ENCODE measurements around the gene TRAM2. TPM values are rescaled to one million over a fixed set of nuclear protein-coding genes. Genes with fewer than 3 reads are reported as not detected.

The TRAM2 gene
- total and polyA plus RNA-seq, 10 of the 15 experiments (the other 5 are each of a cell fraction or from before 2014, with no cell fraction given): 2.5 to 15.0 (median 11.0) TPM

- 69% methylated on average over 13 of the region's 13 CpGs for WGBS (ENCODE audit: insufficient coverage, insufficient replicate concordance, low lambda C conversion rate, missing lambda C conversion rate)
- H3K9ac ChIP-seq (ENCODE audit: control insufficient read depth, insufficient read depth, low read length): no peak overlapping the region
These were observed 25.2 kb downstream of the TRAM2 start for GRCh38 chr6:52551483-52552277.

DNA sequence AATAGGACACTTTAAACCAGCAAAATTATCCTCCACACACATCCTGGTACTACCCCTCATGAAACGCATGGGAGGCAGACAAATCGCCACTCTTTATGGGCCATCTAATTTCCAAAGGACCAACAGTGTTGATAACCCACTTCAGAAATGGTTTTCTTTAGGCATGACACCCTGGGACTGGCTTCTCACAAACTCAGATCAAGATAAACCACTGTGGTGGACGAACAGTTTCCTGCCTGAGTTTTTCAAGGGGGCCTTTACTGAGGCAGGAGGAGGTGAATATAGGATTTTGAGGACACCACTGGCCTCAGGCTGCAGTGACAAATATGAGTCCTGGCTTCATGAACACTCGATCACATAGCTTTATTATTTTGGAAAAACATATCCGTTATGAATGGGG lies 26.0 kb downstream of the TRAM2 start:
- no peaks in the 10 kb centered on the region for H3K9me3 ChIP-seq (replicated peaks; ENCODE audit: control insufficient read depth, insufficient read depth, low read length)
- RAD21 ChIA-PET (ENCODE audit: unreplicated experiment): no interaction called here
- SMC1A ChIA-PET (ENCODE audit: uncharacterized antibody, unreplicated experiment): no interaction called here
- H3K79me2 ChIP-seq (ENCODE audit: control insufficient read depth, insufficient read depth, low read length): peaks cover 23% of the 10 kb centered on the region
- ATAC-seq: no peak
- in situ Hi-C loops (cut with MboI): no loop called here
- H3K4me3 ChIP-seq: no peak overlapping the region
- no peak overlapping the region for H3K27ac ChIP-seq (ENCODE audit: control insufficient read depth, insufficient read depth)
- POLR2A ChIA-PET: no interaction called here
- no peak overlapping the region for H3K9ac ChIP-seq (ENCODE audit: control insufficient read depth, insufficient read depth, low read length)
- no peaks in the 10 kb centered on the region for H3K27me3 ChIP-seq (replicated peaks in 1 of 2; ENCODE audit: control insufficient read depth in 2 of 2, insufficient read depth in 2 of 2, low read length in 1 of 2)
- no peak overlapping the region for H2AFZ ChIP-seq (ENCODE audit: control insufficient read depth, low read depth, low read length)
- 89% methylated on average over 5 of the region's 5 CpGs for WGBS (ENCODE audit: insufficient coverage, insufficient replicate concordance, low lambda C conversion rate, missing lambda C conversion rate)
- H3K36me3 ChIP-seq (ENCODE audit: control insufficient read depth in 2 of 2, insufficient read depth in 2 of 2, low read length in 1 of 2): no peaks in the 10 kb centered on the region; a peak in 1 of 4 replicates
- CTCF ChIA-PET: no interaction called here
- intact Hi-C loops (cut with micrococcal nuclease; ENCODE audit: unreplicated experiment): no loop called here
- H3K4me1 ChIP-seq (ENCODE audit: control insufficient read depth, insufficient read depth, low read length): peaks cover 37% of the 10 kb centered on the region
- H4K20me1 ChIP-seq (ENCODE audit: control insufficient read depth, insufficient read depth): no peaks in the 10 kb centered on the region
- H3K4me2 ChIP-seq (ENCODE audit: control insufficient read depth, insufficient read depth): no peak overlapping the region
- no TSS peak for BruUV-seq (replicated peaks)
- no peak for DNase-seq (ENCODE audit: low read depth, low spot score)
- TF ChIP-seq, protein P1, sequence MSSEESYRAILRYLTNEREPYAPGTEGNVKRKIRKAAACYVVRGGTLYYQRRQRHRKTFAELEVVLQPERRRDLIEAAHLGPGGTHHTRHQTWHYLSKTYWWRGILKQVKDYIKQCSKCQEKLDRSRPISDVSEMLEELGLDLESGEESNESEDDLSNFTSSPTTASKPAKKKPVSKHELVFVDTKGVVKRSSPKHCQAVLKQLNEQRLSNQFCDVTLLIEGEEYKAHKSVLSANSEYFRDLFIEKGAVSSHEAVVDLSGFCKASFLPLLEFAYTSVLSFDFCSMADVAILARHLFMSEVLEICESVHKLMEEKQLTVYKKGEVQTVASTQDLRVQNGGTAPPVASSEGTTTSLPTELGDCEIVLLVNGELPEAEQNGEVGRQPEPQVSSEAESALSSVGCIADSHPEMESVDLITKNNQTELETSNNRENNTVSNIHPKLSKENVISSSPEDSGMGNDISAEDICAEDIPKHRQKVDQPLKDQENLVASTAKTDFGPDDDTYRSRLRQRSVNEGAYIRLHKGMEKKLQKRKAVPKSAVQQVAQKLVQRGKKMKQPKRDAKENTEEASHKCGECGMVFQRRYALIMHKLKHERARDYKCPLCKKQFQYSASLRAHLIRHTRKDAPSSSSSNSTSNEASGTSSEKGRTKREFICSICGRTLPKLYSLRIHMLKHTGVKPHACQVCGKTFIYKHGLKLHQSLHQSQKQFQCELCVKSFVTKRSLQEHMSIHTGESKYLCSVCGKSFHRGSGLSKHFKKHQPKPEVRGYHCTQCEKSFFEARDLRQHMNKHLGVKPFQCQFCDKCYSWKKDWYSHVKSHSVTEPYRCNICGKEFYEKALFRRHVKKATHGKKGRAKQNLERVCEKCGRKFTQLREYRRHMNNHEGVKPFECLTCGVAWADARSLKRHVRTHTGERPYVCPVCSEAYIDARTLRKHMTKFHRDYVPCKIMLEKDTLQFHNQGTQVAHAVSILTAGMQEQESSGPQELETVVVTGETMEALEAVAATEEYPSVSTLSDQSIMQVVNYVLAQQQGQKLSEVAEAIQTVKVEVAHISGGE (CRISPR knock-in tag; IDR thresholded peaks at IDR 0.05): no peak
- TF ChIP-seq CHD4 (IDR thresholded peaks at IDR 0.05) (no peak), WRNIP1 (IDR thresholded peaks at IDR 0.05; ENCODE audit: borderline replicate concordance, low read depth, low read length) (no peak), IKZF1 (conservative IDR thresholded peaks at IDR 0.05) (no peak), FOS (IDR thresholded peaks at IDR 0.05; ENCODE audit: borderline replicate concordance, extremely low read depth, insufficient read length) (no peak), LARP7 (IDR thresholded peaks at IDR 0.05) (no peak), STAT3 (IDR thresholded peaks at IDR 0.05; ENCODE audit: low read depth, low read length) (no peak), EED (IDR thresholded peaks at IDR 0.05; ENCODE audit: low read depth) (no peak), NR2C2 (IDR thresholded peaks at IDR 0.05; ENCODE audit: borderline replicate concordance, control insufficient read depth, insufficient read length, low read depth) (no peak)
- FAIRE-seq: no peak

More at GRCh38 chr6:52551483-52552277, 25.2 kb downstream of the TRAM2 start:
- BruUV-seq (replicated peaks): no TSS peak
- Histone ChIP-seq H3K4me3 (no peak overlapping the region), H3K4me1 (ENCODE audit: control insufficient read depth, insufficient read depth, low read length) (peaks cover 29% of the 10 kb centered on the region), H4K20me1 (ENCODE audit: control insufficient read depth, insufficient read depth) (no peaks in the 10 kb centered on the region), H3K27ac (ENCODE audit: control insufficient read depth, insufficient read depth) (peak overlapping the region; percentile 38), H3K27me3 (replicated peaks in 1 of 2; ENCODE audit: control insufficient read depth in 2 of 2, insufficient read depth in 2 of 2, low read length in 1 of 2) (no peaks in the 10 kb centered on the region), H2AFZ (ENCODE audit: control insufficient read depth, low read depth, low read length) (no peak overlapping the region; the same call in 1 of the 2 replicates), H3K79me2 (ENCODE audit: control insufficient read depth, insufficient read depth, low read length) (peaks cover 20% of the 10 kb centered on the region), H3K9me3 (replicated peaks; ENCODE audit: control insufficient read depth, insufficient read depth, low read length) (no peaks in the 10 kb centered on the region), H3K4me2 (ENCODE audit: control insufficient read depth, insufficient read depth) (peak overlapping the region; percentile 17), H3K36me3 (ENCODE audit: control insufficient read depth in 2 of 2, insufficient read depth in 2 of 2, low read length in 1 of 2) (no peaks in the 10 kb centered on the region; a peak in 1 of 4 replicates)
- intact Hi-C loops (cut with micrococcal nuclease; ENCODE audit: unreplicated experiment) (no loop called here), in situ Hi-C loops (cut with MboI) (no loop called here)
- SMC1A ChIA-PET (ENCODE audit: uncharacterized antibody, unreplicated experiment): interaction anchor here (1.3 to 1.4 kb wide), 3 partner anchors 23 to 132 kb away, joined by 4 read pairs; no protein-coding TSS in a partner anchor
- DNase-seq (ENCODE audit: low read depth, low spot score) (no peak), FAIRE-seq (no peak), ATAC-seq (no peak)
- POLR2A ChIA-PET: no interaction called here
- CTCF ChIA-PET: interaction anchor here (0.9 to 1.4 kb wide), 3 partner anchors 9 to 44 kb away, joined by 3 to 5 read pairs (median 3); no protein-coding TSS in a partner anchor
- RAD21 ChIA-PET (ENCODE audit: unreplicated experiment): interaction anchor here (1.3 to 1.4 kb wide), 2 partner anchors 16 to 56 kb away, joined by 4 read pairs; no protein-coding TSS in a partner anchor
- TF ChIP-seq ZNF207 (IDR thresholded peaks at IDR 0.05; ENCODE audit: borderline replicate concordance): no peak
- no peak for TF ChIP-seq BRCA1 (IDR thresholded peaks at IDR 0.05; ENCODE audit: low read depth, low read length)
- TF ChIP-seq ZNF24 (IDR thresholded peaks at IDR 0.05): no peak
- no peak for TF ChIP-seq GATAD2B (conservative IDR thresholded peaks at IDR 0.05; ENCODE audit: low read depth)
- TF ChIP-seq BCL11A (IDR thresholded peaks at IDR 0.05; ENCODE audit: low read depth, low read length): no peak
- no peak for TF ChIP-seq SREBF2 (IDR thresholded peaks at IDR 0.05; ENCODE audit: low read length)
